OCI-LY7 (cell line): ENCODE measurements around the gene DLGAP1. TPM values are rescaled to one million over a fixed set of nuclear protein-coding genes. Genes with fewer than 3 reads are reported as not detected.

Experiments used
- BruUV-seq: library from RNA; stranded (reverse); fragments of 400-500 nt; replicated peaks from 2 replicates; lab custom pipeline; 2021; lab: Mats Ljungman, UMichigan
- CTCF ChIA-PET: fragments of 300-600 bp; sonication (Branson Sonifier 250); formaldehyde crosslinking; loops from one replicate; lab custom pipeline; 2022; ENCODE audit warnings: antibody characterized with exemption; ENCODE audit not compliant: unreplicated experiment; lab: Charles Lee
- POLR2A ChIA-PET: fragments of 300-600 bp; sonication (Branson Sonifier 250); formaldehyde crosslinking; loops from one replicate; lab custom pipeline; 2022; ENCODE audit warnings: antibody characterized with exemption; lab: Charles Lee
- DNase-seq: peaks from one replicate; pipeline ENCODE4 v3.0.0-alpha.2; 2015; ENCODE audit warnings: low spot score
- H2AFZ ChIP-seq: fragments of 200-600 bp; sonication (generic), shearing (Covaris generic); 2 replicates; pipeline ENCODE4 v1.6.1; 2014; ENCODE audit warnings: mild to moderate bottlenecking, antibody characterized with exemption, low read length, moderate library complexity
- H3K27ac ChIP-seq: fragments of 200-600 bp; sonication (generic); 2 replicates; pipeline ENCODE4 v1.5.1; 2014; ENCODE audit warnings: mixed run types, low read depth, mild to moderate bottlenecking, moderate library complexity, low read length, inconsistent platforms; ENCODE audit not compliant: poor library complexity, severe bottlenecking
- H3K36me3 ChIP-seq: fragments of 200-600 bp; sonication (generic); 2 replicates; pipeline ENCODE4 v1.6.1; 2014; ENCODE audit warnings: mild to moderate bottlenecking, antibody characterized with exemption, low read length, moderate library complexity, mixed read lengths; ENCODE audit not compliant: insufficient read depth
- H3K4me1 ChIP-seq: fragments of 200-600 bp; sonication (generic); 2 replicates; pipeline ENCODE4 v1.5.1; 2014; ENCODE audit warnings: mild to moderate bottlenecking, low read length; ENCODE audit not compliant: insufficient read depth, poor library complexity, severe bottlenecking
- H3K4me2 ChIP-seq: fragments of 200-600 bp; sonication (generic); 2 replicates; pipeline ENCODE4 v1.6.1; 2014; ENCODE audit warnings: mild to moderate bottlenecking, low read length
- H3K4me3 ChIP-seq: fragments of 200-600 bp; sonication (generic); 2 replicates; pipeline ENCODE4 v1.5.1; 2014; ENCODE audit warnings: mild to moderate bottlenecking, low read depth, low read length; ENCODE audit not compliant: poor library complexity, severe bottlenecking
- H3K79me2 ChIP-seq: fragments of 200-600 bp; sonication (generic); 2 replicates; pipeline ENCODE4 v1.6.1; 2016; ENCODE audit warnings: low read depth, mild to moderate bottlenecking, low read length, moderate library complexity, mixed read lengths; ENCODE audit not compliant: insufficient read depth
- H3K9me2 ChIP-seq: fragments of 200-600 bp; sonication (generic); 2 replicates; pipeline ENCODE4 v1.6.1; 2016; ENCODE audit warnings: mild to moderate bottlenecking, low read length, mixed read lengths; ENCODE audit not compliant: insufficient read depth
- H3K9me3 ChIP-seq: fragments of 200-600 bp; sonication (generic); 2 replicates; pipeline ENCODE4 v1.6.1; 2014; ENCODE audit warnings: mild to moderate bottlenecking, mixed run types, low read length, mixed read lengths
- H4K20me1 ChIP-seq: fragments of 200-600 bp; sonication (generic); 2 replicates; pipeline ENCODE4 v1.6.1; 2014; ENCODE audit warnings: mild to moderate bottlenecking, antibody characterized with exemption, low read length, moderate library complexity, mixed read lengths; ENCODE audit not compliant: insufficient read depth
- CTCF ChIP-seq: fragments of 200-600 bp; sonication (generic); conservative IDR thresholded peaks from 2 replicates; pipeline ENCODE4 v1.5.1; 2014; ENCODE audit warnings: mild to moderate bottlenecking, antibody characterized with exemption, low read length, moderate library complexity, mixed read lengths
- EZH2phosphoT487 ChIP-seq: fragments of 200-600 bp; sonication (generic); IDR thresholded peaks from 2 replicates; pipeline ENCODE4 v1.6.1; 2018; ENCODE audit warnings: low read depth, borderline replicate concordance, mild to moderate bottlenecking, mixed run types, antibody characterized with exemption, low read length, moderate library complexity, mixed read lengths
- intact Hi-C: fragments of 100-400 bp; cut with micrococcal nuclease; formaldehyde crosslinking; loops from one replicate; pipeline ENCODE4 v1.10.0; 2022; ENCODE audit not compliant: unreplicated experiment
- total RNA-seq, 2 experiments: library from RNA; depleted of rRNA in 1 of 2; stranded (reverse); fragments of >200 nt in 1 of 2; shearing (Covaris generic) in 1 of 2; gene quantifications; 2 replicates each; pipeline ENCODE4 v1.2.3, GENCODE V29; 2014 to 2022

Gene DLGAP1
- total RNA-seq, 2 experiments from 2014 or later, result 0.22 TPM; not detected in 1

- DNase-seq, result no peak
- H2AFZ ChIP-seq, result no peak overlapping the region
- TF ChIP-seq CTCF, result no peak
- TF ChIP-seq EZH2phosphoT487, result no peak
- CTCF ChIA-PET, result no interaction called here
- intact Hi-C loops, result loop anchor here (10.0 kb wide), 1 partner anchor 828 kb away; no protein-coding TSS in a partner anchor
- no peaks in the 10 kb centered on the region for H3K9me2 ChIP-seq
- no peak overlapping the region for H3K4me3 ChIP-seq
- BruUV-seq, result no TSS peak
- no peaks in the 10 kb centered on the region for H4K20me1 ChIP-seq
- no peaks in the 10 kb centered on the region for H3K4me1 ChIP-seq
- no peak overlapping the region for H3K27ac ChIP-seq
- H3K36me3 ChIP-seq, result no peaks in the 10 kb centered on the region
- H3K4me2 ChIP-seq, result no peak overlapping the region
- no peaks in the 10 kb centered on the region for H3K79me2 ChIP-seq
- H3K9me3 ChIP-seq, result no peaks in the 10 kb centered on the region
- POLR2A ChIA-PET, result interaction anchor here (0.9 kb wide), 1 partner anchor 430 kb away, joined by 3 read pairs; no protein-coding TSS in a partner anchor
Measured at GRCh38 chr18:4196351-4196750, 258.8 kb downstream of the DLGAP1 start.

GRCh38 chr18:4193086-4193485 lies 262.0 kb downstream of the DLGAP1 start:
- Histone ChIP-seq H3K27ac (no peak overlapping the region), H3K9me3 (no peaks in the 10 kb centered on the region), H3K4me2 (no peak overlapping the region), H3K4me3 (no peak overlapping the region), H2AFZ (no peak overlapping the region), H3K36me3 (no peaks in the 10 kb centered on the region), H4K20me1 (no peaks in the 10 kb centered on the region), H3K9me2 (no peaks in the 10 kb centered on the region), H3K79me2 (no peaks in the 10 kb centered on the region), H3K4me1 (no peaks in the 10 kb centered on the region)
- ChIA-PET CTCF (no interaction called here), POLR2A (interaction anchor here (0.7 kb wide), 1 partner anchor 436 kb away, joined by 3 read pairs; no protein-coding TSS in a partner anchor)
- intact Hi-C loops, result loop anchor here (10.0 kb wide), 1 partner anchor 832 kb away; no protein-coding TSS in a partner anchor
- BruUV-seq, result no TSS peak
- no peak for DNase-seq
- TF ChIP-seq EZH2phosphoT487 (no peak), CTCF (no peak)

GRCh38 chr18:4181882-4182568 lies 273.1 kb downstream of the DLGAP1 start:
- H3K4me3 ChIP-seq, result no peak overlapping the region
- no peaks in the 10 kb centered on the region for H3K9me3 ChIP-seq
- H3K9me2 ChIP-seq, result no peaks in the 10 kb centered on the region
- no peaks in the 10 kb centered on the region for H4K20me1 ChIP-seq
- no peak overlapping the region for H2AFZ ChIP-seq
- no peaks in the 10 kb centered on the region for H3K79me2 ChIP-seq
- H3K36me3 ChIP-seq, result no peaks in the 10 kb centered on the region
- ChIA-PET CTCF (no interaction called here), POLR2A (no interaction called here)
- H3K4me1 ChIP-seq, result no peaks in the 10 kb centered on the region
- H3K27ac ChIP-seq, result no peak overlapping the region
- intact Hi-C loops, result no loop called here
- no peak overlapping the region for H3K4me2 ChIP-seq
- DNase-seq, result no peak
- BruUV-seq, result no TSS peak
- TF ChIP-seq EZH2phosphoT487, result no peak
